DND-41 (cell line): ENCODE measurements around the gene CREB1.

Source experiments
- ATAC-seq: fragments of 200-7000 bp; cut with Tn5 transposase; 3 replicates; pipeline ENCODE4 v1.9.1; 2021; ENCODE audit warnings: low read depth; ENCODE audit not compliant: insufficient read depth
- DNase-seq: peaks from one replicate; pipeline ENCODE4 v3.0.0-alpha.2; 2020
- H2AFZ ChIP-seq: 2 replicates; pipeline ENCODE4 v1.6.0; 2012; ENCODE audit warnings: low read depth, low read length
- H3K27ac ChIP-seq: 2 replicates; pipeline ENCODE4 v1.5.1; 2012; ENCODE audit warnings: low read length, inconsistent platforms
- H3K27me3 ChIP-seq: fragments of 200-600 bp; sonication (generic); 2 replicates; pipeline ENCODE4 v1.6.0; 2012; ENCODE audit warnings: low read length, mild to moderate bottlenecking, inconsistent platforms; ENCODE audit not compliant: insufficient read depth, poor library complexity
- H3K36me3 ChIP-seq: 2 replicates; pipeline ENCODE4 v1.5.1; 2012; ENCODE audit warnings: low read length, inconsistent platforms; ENCODE audit not compliant: insufficient read depth
- H3K4me1 ChIP-seq: 2 replicates; pipeline ENCODE4 v1.5.1; 2012; ENCODE audit warnings: mild to moderate bottlenecking, low read length; ENCODE audit not compliant: insufficient read depth
- H3K4me2 ChIP-seq: 2 replicates; pipeline ENCODE4 v1.6.0; 2012; ENCODE audit warnings: mild to moderate bottlenecking, moderate library complexity, low read length, inconsistent platforms; ENCODE audit not compliant: insufficient read depth
- H3K4me3 ChIP-seq, 2 experiments: fragments of 200-600 bp in 1 of 2; shearing (Covaris generic) in 1 of 2; 2 replicates each; pipeline ENCODE4 v1.5.1; 2012 to 2016; ENCODE audit warnings: inconsistent platforms in 2 of 2, low read length in 2 of 2, mild to moderate bottlenecking in 2 of 2, low read depth in 1 of 2, moderate library complexity in 1 of 2
- H3K79me2 ChIP-seq: 2 replicates; pipeline ENCODE4 v1.6.0; 2012; ENCODE audit warnings: low read length, inconsistent platforms; ENCODE audit not compliant: insufficient read depth
- H3K9ac ChIP-seq: 2 replicates; pipeline ENCODE4 v1.6.0; 2012; ENCODE audit warnings: low read depth, mild to moderate bottlenecking, inconsistent platforms, low read length, moderate library complexity
- H3K9me3 ChIP-seq: 2 replicates; pipeline ENCODE4 v1.5.1; 2012; ENCODE audit warnings: low read length, moderate library complexity, mild to moderate bottlenecking, inconsistent platforms; ENCODE audit not compliant: insufficient read depth, severe bottlenecking
- H4K20me1 ChIP-seq: 2 replicates; pipeline ENCODE4 v1.6.0; 2012; ENCODE audit warnings: low read length; ENCODE audit not compliant: insufficient read depth
- EZH2 ChIP-seq: IDR thresholded peaks from 3 replicates; pipeline ENCODE4 v1.6.1; 2012; ENCODE audit warnings: borderline replicate concordance, low read depth, mild to moderate bottlenecking, moderate library complexity, low read length, inconsistent platforms; ENCODE audit not compliant: severe bottlenecking
- TF ChIP-seq, protein P1 (sequence below): IDR thresholded peaks from 2 replicates; pipeline ENCODE4 v1.5.1; 2012; ENCODE audit warnings: borderline replicate concordance, low read length, moderate library complexity, mild to moderate bottlenecking; ENCODE audit not compliant: poor library complexity, severe bottlenecking; ENCODE audit errors: extremely low read depth

CREB1 gene

DNA sequence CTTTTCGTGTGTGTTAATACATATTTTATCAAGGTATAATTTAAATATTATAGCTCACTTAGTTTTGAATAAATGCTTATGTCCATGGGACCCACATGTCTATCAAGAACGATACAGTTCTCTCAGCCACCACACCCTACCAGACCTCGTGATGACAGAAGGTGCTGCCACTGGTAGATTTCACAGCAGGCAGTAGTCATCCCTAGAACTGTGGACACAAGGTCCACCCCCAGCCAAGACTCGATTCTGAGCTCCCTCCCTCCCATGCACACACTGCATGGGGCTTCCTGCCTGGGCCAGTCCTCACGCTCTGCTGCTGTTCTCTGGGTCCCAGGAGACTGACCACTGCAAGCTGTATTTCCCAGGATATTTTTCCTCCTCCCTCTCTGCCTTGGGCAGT is 26.5 kb upstream of the CREB1 start:
- TF ChIP-seq EZH2, result no peak
- TF ChIP-seq, protein P1, sequence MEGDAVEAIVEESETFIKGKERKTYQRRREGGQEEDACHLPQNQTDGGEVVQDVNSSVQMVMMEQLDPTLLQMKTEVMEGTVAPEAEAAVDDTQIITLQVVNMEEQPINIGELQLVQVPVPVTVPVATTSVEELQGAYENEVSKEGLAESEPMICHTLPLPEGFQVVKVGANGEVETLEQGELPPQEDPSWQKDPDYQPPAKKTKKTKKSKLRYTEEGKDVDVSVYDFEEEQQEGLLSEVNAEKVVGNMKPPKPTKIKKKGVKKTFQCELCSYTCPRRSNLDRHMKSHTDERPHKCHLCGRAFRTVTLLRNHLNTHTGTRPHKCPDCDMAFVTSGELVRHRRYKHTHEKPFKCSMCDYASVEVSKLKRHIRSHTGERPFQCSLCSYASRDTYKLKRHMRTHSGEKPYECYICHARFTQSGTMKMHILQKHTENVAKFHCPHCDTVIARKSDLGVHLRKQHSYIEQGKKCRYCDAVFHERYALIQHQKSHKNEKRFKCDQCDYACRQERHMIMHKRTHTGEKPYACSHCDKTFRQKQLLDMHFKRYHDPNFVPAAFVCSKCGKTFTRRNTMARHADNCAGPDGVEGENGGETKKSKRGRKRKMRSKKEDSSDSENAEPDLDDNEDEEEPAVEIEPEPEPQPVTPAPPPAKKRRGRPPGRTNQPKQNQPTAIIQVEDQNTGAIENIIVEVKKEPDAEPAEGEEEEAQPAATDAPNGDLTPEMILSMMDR, result no peak
- H4K20me1 ChIP-seq, result no peaks in the 10 kb centered on the region
- no peak overlapping the region for H3K9ac ChIP-seq
- no peak overlapping the region for H2AFZ ChIP-seq
- no peaks in the 10 kb centered on the region for H3K36me3 ChIP-seq
- H3K9me3 ChIP-seq, result no peaks in the 10 kb centered on the region
- H3K4me1 ChIP-seq, result no peaks in the 10 kb centered on the region
- no peaks in the 10 kb centered on the region for H3K79me2 ChIP-seq
- peaks cover 9% of the 10 kb centered on the region for H3K27me3 ChIP-seq
- H3K27ac ChIP-seq, result no peak overlapping the region
- DNase-seq (no peak), ATAC-seq (no peak)
- no peak overlapping the region for H3K4me2 ChIP-seq
- H3K4me3 ChIP-seq, result no peak overlapping the region

DNA sequence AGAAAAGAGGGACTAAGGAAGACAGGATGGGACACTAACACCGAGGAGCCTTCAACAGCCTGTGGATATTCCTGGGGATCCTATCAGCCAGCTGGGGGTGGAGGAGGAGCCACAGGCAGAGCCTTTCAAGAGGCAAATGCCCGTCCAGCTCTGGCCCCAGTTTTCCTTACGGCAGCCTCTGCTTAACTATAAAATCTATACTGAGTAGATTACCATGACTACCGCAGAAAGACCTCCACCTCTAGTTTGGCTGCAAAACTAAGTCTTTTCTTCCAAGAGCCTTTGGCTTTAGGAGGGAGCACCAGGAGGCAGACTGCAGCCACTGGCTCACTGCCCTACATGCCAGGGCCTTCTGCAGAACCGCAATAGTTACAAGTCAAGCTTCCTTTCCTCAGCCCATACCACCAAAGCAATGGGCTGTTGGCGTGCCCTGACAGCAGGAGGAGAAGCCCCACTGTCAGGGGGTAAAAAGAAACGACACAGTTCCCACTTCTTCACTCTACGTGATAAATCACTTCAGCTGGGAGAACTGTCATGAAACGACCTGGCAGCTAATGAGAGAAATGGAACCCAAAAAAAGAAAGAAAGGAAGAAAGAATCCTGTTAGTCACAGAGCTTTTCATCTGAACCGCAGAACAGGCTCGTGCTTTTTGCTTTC is 25.1 kb upstream of the CREB1 start:
- Histone ChIP-seq H3K9me3 (no peaks in the 10 kb centered on the region), H2AFZ (no peak overlapping the region), H3K4me2 (no peak overlapping the region), H3K4me3 (no peak overlapping the region), H3K4me1 (no peaks in the 10 kb centered on the region), H4K20me1 (no peaks in the 10 kb centered on the region), H3K79me2 (no peaks in the 10 kb centered on the region), H3K27ac (no peak overlapping the region), H3K9ac (no peak overlapping the region), H3K27me3 (peaks cover 9% of the 10 kb centered on the region), H3K36me3 (no peaks in the 10 kb centered on the region)
- DNase-seq (no peak), ATAC-seq (no peak)
- TF ChIP-seq, protein P1, result no peak
- TF ChIP-seq EZH2, result no peak

DNA sequence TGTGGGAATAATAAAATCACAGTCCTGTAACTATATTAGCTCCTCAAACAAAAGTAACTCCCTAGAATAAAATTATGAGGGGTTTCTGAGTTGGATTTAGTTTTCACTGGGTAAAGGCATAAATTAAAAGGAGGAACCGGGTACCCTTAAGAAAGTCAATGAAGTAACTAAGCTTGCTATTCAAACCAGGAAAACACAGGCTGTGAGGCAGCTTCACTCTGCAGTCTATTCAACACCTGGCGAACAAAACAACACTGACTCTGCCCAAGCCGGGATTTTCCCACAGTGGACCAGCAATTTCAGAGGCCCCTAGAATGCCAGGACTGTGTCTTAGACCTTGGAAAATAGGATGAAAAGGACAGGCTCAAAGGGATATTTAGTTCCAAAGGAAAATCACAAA is 24.6 kb upstream of the CREB1 start:
- H4K20me1 ChIP-seq, result no peaks in the 10 kb centered on the region
- no peak overlapping the region for H3K4me2 ChIP-seq
- H3K9me3 ChIP-seq, result no peaks in the 10 kb centered on the region
- TF ChIP-seq, protein P1, result no peak
- no peak for TF ChIP-seq EZH2
- H3K9ac ChIP-seq, result no peak overlapping the region
- no peaks in the 10 kb centered on the region for H3K4me1 ChIP-seq
- no peaks in the 10 kb centered on the region for H3K36me3 ChIP-seq
- H3K4me3 ChIP-seq, result no peak overlapping the region
- H3K27me3 ChIP-seq, result peaks cover 9% of the 10 kb centered on the region
- no peak overlapping the region for H2AFZ ChIP-seq
- no peak overlapping the region for H3K27ac ChIP-seq
- H3K79me2 ChIP-seq, result no peaks in the 10 kb centered on the region
- no peak for ATAC-seq
- DNase-seq, result no peak
